SK-MEL-5 (cell line): ENCODE results near the gene OBSCN. TPM values are rescaled to one million over a fixed set of nuclear protein-coding genes. Genes with fewer than 3 reads are reported as not detected.
"Not testable (repeated sequence)": the region's sequence is repeated elsewhere in the genome, so short reads cannot be mapped to it uniquely, and the experiment has no call there.

Experiments
- DNase-seq: peaks from one replicate; pipeline ENCODE4 v3.0.0-alpha.2; 2016; ENCODE audit warnings: low read depth, low spot score
- in situ Hi-C: cut with HindIII; loops from 2 replicates; pipeline ENCODE4 v1.10.0; 2016; ENCODE audit warnings: low sequenced_read_pairs, high pct_unique_total_duplicates, low pct_unique_long_range_greater_than_20kb
- total RNA-seq: library from RNA; depleted of rRNA; stranded (reverse); fragments of >200 nt; shearing (Covaris generic); gene quantifications from 2 replicates; pipeline ENCODE4 v1.2.3, GENCODE V29; 2014

Gene OBSCN
- total RNA-seq, 1 experiment from 2014 or later = 0.98 TPM

DNA sequence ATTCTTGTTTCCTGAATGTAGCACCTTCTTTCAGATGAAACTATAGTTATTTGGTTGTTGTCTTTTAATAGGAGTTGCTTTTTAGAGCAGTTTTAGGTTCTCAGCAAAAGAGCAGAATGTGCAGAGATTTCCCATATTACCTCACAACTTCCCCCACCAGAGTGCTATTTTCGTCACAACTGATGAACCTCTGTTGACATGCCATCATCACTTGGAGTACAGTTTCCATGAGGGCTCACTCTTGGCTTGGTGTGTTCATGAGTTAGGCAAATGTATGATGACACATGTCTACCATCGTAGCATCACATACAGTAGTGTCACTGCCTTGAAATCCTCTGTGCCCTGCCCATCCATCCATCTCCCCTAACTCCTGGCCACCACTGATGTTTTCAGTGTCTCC lies 38.5 kb upstream of the OBSCN start:
- no peak for DNase-seq
- in situ Hi-C loops = no loop called here

DNA sequence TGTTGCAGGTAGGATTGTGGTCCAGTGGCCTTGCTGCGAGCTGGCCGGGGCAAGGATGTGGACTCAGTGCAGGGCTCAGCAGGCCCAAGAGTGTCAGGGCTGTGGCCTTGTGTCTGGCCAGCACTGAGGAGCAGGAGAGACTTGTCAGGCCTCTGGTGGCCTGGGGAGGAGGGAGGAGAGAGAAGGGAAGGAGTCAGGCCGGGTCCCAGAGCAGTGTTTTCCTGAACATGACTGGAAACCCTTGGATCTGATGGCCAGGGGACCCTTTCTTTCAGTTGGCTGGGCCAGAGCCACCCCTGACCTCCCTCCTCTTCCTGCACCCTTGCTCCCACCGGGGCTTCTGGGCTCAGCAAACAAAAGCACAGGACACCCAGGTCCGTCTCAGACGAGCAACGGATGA lies 37.2 kb upstream of the OBSCN start:
- DNase-seq = no peak
- in situ Hi-C loops = no loop called here

DNA sequence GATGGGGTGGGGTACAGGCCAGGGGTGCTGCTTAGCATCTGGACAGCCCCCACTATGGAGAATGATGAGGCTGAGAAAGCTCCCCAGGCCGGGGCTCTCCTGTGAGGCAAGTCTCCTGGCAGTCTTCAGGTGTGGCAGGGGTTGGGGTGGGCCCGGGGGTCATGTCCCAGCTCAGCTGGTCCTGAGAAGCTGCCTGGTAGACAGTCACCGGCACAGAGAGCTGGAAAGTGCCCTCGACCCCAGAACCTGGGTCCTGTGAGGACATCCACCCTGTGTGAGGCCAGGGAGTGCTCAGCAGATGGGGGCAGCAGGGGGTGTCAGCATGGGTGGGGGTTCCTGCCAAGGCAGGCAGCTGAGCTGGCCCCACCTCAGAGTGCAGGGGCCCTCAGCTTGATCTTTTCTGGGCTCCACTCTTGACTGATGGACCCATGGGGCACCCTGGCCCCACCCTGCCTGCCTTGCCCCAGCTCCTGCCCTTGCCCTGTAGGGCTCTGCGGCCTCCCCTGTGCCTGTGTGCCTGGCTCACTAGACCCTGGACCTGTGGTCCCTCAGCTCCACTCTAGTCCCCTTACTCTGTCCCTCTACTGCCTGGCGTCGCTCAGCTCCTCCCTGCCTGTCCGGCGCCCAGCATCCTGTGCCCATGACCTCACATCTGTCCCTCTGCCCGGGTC lies 36.5 kb upstream of the OBSCN start:
- no peak for DNase-seq
- in situ Hi-C loops = no loop called here

DNA sequence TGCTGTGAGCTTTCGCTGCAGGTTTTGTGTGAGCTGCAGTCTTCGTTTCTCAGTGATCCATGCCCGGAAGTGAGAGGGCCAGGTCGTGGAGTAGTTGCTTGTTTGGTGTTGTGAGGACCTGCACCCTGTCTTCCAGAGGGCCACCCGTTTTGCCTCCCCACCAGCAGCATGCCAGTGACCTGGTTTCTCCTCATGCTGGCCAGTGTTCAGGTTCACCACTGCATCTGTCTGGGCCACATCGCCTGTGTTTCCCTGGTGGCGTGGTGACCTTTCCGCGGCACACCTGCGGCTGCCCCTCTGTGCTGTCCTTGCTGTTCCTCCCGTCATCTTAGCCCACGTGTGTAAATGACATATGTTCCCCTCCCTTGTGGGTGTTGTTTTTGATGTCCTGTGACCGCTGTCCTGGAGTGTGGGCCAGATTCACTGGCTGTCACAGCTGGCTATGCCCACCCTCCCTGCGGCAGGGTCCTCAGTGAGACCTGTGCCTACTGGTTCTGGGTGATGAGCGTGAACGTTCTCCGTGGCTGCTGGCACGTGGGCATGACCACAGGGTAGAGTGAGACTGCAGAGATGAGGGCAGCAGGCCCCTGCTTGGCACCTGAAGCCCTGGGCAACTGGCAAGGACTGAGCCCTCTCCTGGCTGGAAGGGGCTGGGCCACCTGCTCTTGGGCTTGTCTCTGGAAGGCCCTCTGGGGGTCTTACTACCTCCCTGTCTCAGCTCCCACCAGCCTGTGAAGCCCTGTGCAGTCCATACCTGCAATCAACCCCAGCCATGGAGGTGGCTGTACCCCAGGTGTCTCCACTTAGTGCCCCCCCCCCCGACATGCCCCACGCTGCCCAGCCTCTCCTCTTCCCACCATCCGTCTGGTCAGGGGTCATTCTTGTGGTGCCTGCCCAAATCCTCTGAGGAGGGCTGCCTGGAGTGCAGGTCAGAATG lies 35.0 kb upstream of the OBSCN start:
- DNase-seq = no peak
- in situ Hi-C loops = no loop called here

DNA sequence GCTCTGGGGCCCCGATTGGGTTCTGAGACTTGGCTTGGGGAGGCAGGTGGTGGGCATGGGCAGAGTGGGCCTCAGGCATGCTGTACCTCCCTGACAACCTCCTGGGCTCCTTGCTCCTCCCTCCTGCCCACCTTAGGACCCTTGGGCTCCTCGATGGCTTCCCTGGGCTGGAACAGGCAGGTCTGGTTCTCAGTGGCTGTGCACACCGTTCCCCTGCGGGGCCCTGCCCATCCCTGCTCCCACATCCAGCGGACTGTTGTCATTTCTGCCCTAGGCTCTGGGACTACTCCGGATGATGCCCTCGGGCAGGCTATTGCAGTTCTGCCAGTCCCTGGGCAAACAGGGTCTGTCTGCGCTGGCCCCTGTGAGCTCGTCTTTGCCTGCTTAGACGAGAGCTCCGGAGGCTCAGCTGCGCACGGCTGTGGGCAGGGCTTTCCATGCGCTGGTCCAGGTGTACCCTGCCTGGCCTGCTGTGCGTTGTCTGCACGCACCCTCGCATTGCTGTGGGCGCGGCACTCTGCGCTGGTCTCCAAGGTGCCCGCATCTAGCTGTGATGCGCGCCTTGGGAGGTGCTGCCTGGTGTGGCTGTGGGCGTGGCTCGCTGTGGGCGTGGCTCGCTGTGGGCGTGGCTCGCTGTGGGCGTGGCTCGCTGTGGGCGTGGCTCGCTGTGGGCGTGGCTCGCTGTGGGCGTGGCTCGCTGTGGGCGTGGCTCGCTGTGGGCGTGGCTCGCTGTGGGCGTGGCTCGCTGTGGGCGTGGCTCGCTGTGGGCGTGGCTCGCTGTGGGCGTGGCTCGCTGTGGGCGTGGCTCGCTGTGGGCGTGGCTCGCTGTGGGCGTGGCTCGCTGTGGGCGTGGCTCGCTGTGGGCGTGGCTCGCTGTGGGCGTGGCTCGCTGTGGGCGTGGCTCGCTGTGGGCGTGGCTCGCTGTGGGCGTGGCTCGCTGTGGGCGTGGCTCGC lies 34.0 kb upstream of the OBSCN start:
- DNase-seq, in situ Hi-C loops: not testable (repeated sequence)

DNA sequence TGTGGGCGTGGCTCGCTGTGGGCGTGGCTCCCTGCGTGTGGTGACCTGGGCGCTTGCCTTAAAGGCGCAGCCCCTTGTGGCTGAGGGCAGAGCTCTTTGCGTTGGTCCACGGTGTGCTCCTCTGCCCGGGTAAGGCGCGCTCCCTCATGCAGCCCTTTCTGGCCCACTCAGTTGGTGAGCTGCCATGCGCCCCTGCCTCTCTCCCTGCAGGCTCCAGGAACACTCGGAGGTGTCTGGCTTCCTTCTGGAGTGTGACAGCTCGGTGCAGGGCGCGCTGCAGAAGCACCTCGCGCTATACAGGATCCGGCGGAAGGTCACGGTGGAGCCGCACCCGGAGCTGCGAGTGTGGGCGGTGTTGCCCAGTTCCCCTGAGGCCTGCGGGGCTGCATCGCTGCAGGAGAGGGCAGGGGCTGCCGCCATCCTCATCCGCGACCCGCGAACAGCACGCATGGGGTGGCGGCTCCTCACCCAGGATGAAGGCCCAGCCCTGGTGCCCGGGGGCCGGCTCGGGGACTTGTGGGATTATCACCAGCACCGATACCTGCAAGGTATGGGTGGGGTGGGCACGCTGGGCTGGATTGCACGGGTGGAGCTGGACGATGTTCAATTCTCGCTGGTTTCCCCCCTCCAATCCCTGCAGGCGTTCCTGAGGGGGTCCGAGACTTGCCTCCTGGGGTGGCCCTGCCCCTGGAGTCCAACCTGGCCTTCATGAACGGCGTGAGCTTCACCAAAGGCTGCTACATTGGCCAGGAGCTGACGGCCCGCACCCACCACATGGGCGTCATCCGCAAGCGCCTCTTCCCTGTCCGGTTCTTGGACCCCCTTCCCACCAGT lies 33.1 kb upstream of the OBSCN start:
- in situ Hi-C loops = no loop called here
- DNase-seq = no peak

DNA sequence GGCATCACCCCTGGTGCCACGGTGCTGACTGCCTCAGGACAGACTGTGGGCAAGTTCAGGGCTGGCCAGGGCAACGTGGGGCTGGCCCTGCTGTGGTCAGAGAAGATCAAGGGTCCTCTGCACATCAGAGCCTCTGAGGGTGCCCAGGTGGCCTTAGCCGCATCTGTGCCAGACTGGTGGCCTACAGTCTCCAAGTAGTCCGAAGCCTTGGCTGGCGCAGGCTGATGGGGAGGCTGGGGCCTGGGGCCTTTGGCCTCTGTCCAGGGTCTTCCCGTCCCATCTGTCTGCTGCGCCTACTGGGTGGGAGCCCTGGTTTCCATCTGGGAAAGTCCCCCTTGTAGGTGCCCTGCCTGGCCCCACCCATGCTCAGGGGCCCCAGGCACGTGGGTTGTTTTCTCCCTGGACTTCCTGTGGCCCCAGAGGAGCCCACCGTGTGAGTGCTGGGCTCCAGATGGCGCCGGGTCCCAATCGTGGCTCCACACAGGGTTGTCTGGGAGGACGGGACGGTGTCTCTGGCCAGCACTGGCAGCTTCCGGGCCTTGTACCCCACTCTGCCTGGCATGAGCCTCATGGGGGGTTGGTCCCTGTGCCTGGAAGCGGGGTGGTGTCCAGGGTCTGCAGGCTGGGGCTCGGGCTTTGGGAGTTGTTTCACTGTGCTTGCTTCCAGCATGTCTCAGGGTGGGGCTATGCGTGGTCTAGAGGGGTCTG lies 32.4 kb upstream of the OBSCN start:
- in situ Hi-C loops = no loop called here
- DNase-seq = no peak

DNA sequence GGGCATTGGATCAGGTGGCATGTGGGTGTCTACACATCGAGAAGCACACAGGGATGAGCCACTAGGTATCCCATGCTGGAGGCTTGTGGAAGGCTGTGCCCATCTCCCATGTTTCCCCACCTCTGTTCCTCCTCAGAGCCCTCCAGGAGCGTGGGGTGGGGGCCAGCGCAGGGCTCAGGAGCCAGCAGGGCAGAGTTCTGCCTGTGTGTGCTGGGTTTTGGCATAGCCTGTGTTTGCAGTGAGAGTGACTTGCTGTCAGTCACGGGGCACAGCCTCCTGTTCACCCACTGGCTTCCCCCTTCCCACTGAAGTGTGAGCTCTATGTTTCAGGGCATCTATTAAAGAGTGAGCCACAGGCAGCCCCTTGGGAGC lies 31.8 kb upstream of the OBSCN start:
- in situ Hi-C loops = no loop called here
- DNase-seq = no peak

DNA sequence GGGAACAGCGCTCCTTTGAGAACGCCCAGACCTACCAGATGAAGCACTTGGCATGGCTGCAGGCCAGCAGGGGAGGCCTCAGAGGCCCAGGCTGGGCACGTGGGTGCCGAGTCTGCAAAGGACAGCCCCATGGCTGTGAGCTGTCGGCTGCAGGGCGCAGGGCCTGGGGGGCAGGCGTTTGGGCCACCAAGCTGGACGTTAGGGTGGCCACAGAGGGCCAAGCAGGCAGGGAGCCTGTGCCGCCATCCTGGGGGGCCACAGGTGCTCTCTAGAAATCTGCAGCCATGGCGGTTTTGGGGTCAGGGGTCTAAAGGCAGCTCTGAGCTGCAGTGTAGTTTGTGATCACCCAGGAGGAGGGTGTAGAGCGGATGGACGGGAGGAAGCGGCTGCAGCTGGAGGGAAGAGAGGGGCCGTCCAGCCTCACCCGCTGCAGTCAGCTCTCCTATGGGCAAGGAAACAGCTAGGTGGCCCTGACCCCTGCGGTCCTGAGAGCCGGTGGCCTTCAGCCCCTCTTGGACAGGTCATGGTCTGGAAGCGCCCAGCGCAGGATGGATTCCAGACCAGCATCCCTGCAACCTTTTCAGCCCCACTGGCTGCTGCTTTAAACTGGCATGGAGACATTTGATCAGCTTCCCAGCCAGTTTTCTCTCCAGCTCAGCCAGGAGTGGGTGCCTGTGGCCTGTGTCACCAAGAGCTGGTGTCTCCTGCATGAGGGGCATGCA lies 31.2 kb upstream of the OBSCN start:
- DNase-seq = no peak
- in situ Hi-C loops = no loop called here

DNA sequence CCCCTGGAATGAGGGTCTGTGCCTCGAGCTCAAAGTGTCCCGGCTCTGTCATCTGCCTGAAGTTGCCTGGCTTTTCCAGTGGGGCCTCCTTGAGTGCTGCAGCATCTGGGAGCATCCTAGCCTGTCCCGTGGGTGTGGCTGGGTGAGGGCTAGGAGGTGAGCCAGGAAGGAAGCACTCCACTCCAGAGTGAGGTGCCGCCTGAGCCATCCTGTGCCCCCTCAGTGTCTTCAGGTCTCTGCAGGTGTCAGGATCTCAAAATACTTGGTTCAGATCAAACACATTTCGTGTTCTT lies 30.7 kb upstream of the OBSCN start:
- DNase-seq = no peak
- in situ Hi-C loops = no loop called here

DNA sequence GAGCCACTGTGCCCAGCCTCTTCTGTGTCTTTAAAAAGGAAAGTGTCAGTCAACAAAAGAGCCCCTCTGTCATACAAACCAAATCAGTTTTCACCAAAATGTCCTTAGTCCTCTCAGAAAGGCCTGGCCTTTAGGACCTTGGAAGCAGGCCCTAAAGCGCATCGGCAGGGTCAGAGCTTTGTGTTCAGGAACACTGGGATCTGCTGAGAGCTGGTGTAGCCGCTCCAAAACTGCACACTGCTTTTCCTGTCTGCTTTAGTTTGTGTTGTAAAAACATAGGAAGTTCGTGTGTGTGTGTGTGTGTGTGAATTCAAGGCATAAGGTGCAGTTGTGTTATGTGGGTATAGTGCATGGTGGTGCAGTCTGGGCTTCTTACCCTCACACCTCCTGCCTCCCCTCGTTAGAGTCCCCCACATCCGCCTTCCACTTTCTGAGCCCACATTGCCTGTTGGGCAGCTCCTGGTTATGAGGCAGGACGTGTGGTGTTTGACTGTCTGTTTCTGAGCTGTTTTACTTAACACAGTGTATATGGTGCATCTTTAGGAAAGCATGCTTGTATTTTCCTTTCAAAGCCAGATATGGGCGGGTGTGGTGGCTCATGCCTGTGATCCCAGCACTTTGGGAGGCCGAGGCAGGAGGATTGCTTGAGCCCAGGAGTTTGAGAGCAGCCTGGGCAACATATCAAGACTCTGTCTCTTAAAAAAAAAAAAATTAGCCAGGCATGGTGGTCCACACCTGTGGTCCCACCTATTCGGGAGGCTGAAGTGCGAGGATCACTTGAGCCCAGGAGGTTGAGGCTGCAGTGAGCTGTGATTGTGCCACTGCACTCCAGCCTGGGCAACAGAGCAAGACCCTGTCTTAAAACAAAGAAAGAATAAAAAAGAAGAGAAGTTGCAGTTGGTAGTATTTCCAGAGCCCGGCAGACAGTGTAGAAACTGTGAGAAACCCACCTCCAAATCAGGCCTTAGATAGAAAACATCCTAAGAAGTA lies 29.8 kb upstream of the OBSCN start:
- in situ Hi-C loops = no loop called here
- no peak for DNase-seq

DNA sequence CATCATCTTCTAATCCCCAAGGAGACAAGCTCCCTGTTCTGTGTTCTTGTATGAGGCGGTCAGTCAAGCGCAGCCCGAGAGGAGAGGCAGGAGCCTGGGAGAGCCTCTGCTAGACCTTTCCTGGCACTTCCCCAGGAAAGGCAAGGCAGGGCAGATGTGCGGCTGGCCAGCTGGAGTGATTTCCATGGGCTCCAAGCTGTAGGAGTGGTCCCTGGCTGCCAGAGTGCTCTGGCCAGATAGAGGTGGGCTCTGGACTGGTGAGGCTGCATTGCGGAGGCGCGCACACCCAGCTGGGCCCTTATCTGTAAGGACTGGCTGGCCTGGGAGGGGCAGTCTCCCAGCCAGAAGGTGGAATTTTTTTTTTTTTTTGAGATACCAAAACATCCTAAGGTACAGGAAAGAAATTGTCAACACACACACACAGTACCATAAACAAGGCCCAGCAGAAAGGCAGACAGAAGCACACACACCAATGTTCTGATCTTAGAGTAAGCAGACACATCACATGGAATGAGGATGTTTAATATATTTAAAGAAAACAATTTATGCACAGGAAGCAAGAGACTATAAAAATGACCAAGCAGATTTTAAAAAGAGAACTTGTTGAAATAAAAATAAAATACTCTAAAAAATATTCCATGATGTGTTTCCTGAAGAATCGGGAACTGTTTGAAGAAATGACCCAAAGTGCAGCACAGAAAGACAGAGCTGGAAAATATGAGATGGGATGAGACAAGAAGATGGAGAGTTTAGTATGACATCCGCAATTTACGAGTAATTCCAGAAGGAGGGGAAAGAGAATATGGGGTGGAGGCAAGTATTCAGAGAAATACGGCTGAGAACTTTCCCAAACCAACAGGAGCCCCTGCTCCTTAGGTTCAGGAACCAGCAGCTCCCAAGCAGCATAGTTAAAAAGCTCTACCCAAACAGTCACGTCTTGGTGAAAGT lies 28.8 kb upstream of the OBSCN start:
- DNase-seq = no peak
- in situ Hi-C loops = no loop called here

DNA sequence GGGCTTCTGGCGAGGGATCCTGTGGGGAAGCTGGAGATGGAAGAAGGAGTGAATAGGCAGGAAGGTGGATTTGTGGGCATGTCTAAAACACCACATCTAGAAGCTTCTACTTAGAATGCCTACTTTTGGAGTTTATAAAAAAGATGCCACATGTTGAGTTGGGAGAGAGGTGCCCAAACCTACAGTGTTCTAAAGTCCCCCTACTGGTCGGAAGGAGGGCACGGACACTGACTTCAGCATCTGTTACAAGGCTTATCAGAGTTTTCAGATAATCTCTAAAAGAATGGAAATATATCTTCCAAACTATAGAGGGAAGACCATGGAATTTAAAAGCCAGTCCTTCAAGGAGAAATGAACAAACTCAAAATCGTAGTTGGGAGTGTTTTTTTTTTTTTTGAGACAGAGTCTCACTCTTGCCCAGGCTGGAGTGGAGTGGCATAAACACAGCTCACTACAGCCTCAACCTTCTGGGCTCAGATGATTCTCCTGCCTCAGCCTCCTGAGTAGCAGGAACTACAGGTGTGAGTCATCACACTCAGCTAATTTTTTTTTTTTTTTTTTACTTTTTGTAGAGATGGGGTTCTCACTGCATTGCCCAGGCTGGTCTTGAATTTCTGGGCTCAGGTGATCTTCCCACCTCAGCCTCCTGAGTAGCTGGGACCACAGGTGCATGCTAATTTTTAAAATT lies 27.4 kb upstream of the OBSCN start:
- peak; percentile 46 for DNase-seq
- in situ Hi-C loops = no loop called here
